ENCODE measurements around the gene MAP3K5. TPM values are rescaled to one million over a fixed set of nuclear protein-coding genes. Genes with fewer than 3 reads are reported as not detected.
A peak's percentile ranks its signal among the peaks of the same experiment; 100 is the strongest.

The MAP3K5 gene
- total RNA-seq, 1 donor from 2014 or later = 1.7 TPM

DNA sequence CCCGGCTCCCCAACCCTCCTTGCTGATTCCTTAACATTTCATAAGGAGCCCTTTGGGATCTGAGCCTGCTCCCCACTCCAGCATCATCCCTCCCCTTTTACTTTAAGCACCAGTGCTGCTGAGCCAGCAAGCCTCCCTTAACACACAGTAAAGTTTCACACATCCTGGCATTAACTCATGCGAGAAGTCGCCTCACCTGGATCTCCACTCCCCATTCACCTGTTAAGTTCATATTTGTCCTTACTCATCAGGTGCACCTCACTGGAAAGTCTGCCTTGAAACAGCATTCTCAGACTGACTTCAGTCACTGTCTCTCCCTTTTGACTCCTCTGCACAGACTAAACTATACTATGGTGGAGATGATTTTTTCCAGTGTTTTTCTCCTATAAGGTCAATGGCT, 194.2 kb downstream of the MAP3K5 start:
- H3K27ac Mint-ChIP-seq (ENCODE audit: unreplicated experiment) = no peak overlapping the region
- peaks cover 16% of the 10 kb centered on the region for H3K4me1 Mint-ChIP-seq (ENCODE audit: low read depth, unreplicated experiment)
- H3K4me1 ChIP-seq (ENCODE audit: insufficient read depth, low read length) = peaks cover 19% of the 10 kb centered on the region
- FAIRE-seq = no peak
- H3K9me3 ChIP-seq (ENCODE audit: insufficient read depth, low read depth, low read length) = no peaks in the 10 kb centered on the region
- no peaks in the 10 kb centered on the region for H3K27me3 ChIP-seq (ENCODE audit: insufficient read depth, low read length)
- TF ChIP-seq, protein P1, sequence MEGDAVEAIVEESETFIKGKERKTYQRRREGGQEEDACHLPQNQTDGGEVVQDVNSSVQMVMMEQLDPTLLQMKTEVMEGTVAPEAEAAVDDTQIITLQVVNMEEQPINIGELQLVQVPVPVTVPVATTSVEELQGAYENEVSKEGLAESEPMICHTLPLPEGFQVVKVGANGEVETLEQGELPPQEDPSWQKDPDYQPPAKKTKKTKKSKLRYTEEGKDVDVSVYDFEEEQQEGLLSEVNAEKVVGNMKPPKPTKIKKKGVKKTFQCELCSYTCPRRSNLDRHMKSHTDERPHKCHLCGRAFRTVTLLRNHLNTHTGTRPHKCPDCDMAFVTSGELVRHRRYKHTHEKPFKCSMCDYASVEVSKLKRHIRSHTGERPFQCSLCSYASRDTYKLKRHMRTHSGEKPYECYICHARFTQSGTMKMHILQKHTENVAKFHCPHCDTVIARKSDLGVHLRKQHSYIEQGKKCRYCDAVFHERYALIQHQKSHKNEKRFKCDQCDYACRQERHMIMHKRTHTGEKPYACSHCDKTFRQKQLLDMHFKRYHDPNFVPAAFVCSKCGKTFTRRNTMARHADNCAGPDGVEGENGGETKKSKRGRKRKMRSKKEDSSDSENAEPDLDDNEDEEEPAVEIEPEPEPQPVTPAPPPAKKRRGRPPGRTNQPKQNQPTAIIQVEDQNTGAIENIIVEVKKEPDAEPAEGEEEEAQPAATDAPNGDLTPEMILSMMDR (IDR thresholded peaks at IDR 0.05; ENCODE audit: insufficient read depth, low read depth, low read length) = no peak
- TF ChIP-seq EZH2 (IDR thresholded peaks at IDR 0.05; ENCODE audit: insufficient read depth, low read length) = no peak
- H3K27ac ChIP-seq (ENCODE audit: low read depth, low read length) = no peak overlapping the region
- H3K79me2 ChIP-seq (ENCODE audit: insufficient read depth, low read length) = no peaks in the 10 kb centered on the region
- no peaks in the 10 kb centered on the region for H3K27me3 Mint-ChIP-seq (ENCODE audit: low read depth, unreplicated experiment)
- no peak overlapping the region for H3K9ac ChIP-seq (ENCODE audit: low read length)
- H3K4me3 Mint-ChIP-seq (ENCODE audit: unreplicated experiment) = no peak overlapping the region
- no peak overlapping the region for H3K4me2 ChIP-seq (ENCODE audit: low read length)
- H3K36me3 ChIP-seq (ENCODE audit: insufficient read depth, low read length) = no peaks in the 10 kb centered on the region
- H3K9me3 Mint-ChIP-seq (ENCODE audit: unreplicated experiment) = peaks cover 4% of the 10 kb centered on the region
- H2AFZ ChIP-seq (ENCODE audit: low read depth, low read length) = no peak overlapping the region
- no peaks in the 10 kb centered on the region for H4K20me1 ChIP-seq (ENCODE audit: insufficient read depth, low read length)
- no peak for DNase-seq (ENCODE audit: low read depth)
- H3K36me3 Mint-ChIP-seq (ENCODE audit: low read depth, unreplicated experiment) = peaks cover 3% of the 10 kb centered on the region
- H3K4me3 ChIP-seq (ENCODE audit: insufficient read depth, low read depth, low read length) = no peak overlapping the region

GRCh38 chr6:136594671-136595070, 197.6 kb downstream of the MAP3K5 start:
- Mint-ChIP-seq H3K4me3 (ENCODE audit: unreplicated experiment) (no peak overlapping the region), H3K27ac (ENCODE audit: unreplicated experiment) (no peak overlapping the region), H3K4me1 (ENCODE audit: low read depth, unreplicated experiment) (peaks cover 18% of the 10 kb centered on the region), H3K27me3 (ENCODE audit: low read depth, unreplicated experiment) (no peaks in the 10 kb centered on the region), H3K9me3 (ENCODE audit: unreplicated experiment) (peaks cover 4% of the 10 kb centered on the region), H3K36me3 (ENCODE audit: low read depth, unreplicated experiment) (peaks cover 7% of the 10 kb centered on the region)
- Histone ChIP-seq H3K4me3 (ENCODE audit: insufficient read depth, low read depth, low read length) (peak overlapping the region; percentile 37), H3K79me2 (ENCODE audit: insufficient read depth, low read length) (no peaks in the 10 kb centered on the region), H3K27ac (ENCODE audit: low read depth, low read length) (peak overlapping the region; percentile 86), H3K9ac (ENCODE audit: low read length) (peak overlapping the region; percentile 60), H3K4me2 (ENCODE audit: low read length) (peak overlapping the region; percentile 77), H3K4me1 (ENCODE audit: insufficient read depth, low read length) (peaks cover 23% of the 10 kb centered on the region), H3K9me3 (ENCODE audit: insufficient read depth, low read depth, low read length) (no peaks in the 10 kb centered on the region), H3K27me3 (ENCODE audit: insufficient read depth, low read length) (no peaks in the 10 kb centered on the region), H4K20me1 (ENCODE audit: insufficient read depth, low read length) (no peaks in the 10 kb centered on the region), H3K36me3 (ENCODE audit: insufficient read depth, low read length) (no peaks in the 10 kb centered on the region), H2AFZ (ENCODE audit: low read depth, low read length) (peak overlapping the region; percentile 69)
- no peak for FAIRE-seq
- DNase-seq (ENCODE audit: low read depth) = no peak
- TF ChIP-seq EZH2 (IDR thresholded peaks at IDR 0.05; ENCODE audit: insufficient read depth, low read length) = no peak
- TF ChIP-seq, protein P1 (IDR thresholded peaks at IDR 0.05; ENCODE audit: insufficient read depth, low read depth, low read length) = no peak

- H3K27ac ChIP-seq (ENCODE audit: low read depth, low read length) = peak overlapping the region; percentile 86
- H2AFZ ChIP-seq (ENCODE audit: low read depth, low read length) = peak overlapping the region; percentile 69
These were observed 198.4 kb downstream of the MAP3K5 start for GRCh38 chr6:136593748-136594490.

More at GRCh38 chr6:136593748-136594490, 198.4 kb downstream of the MAP3K5 start:
- Mint-ChIP-seq H3K27ac (ENCODE audit: unreplicated experiment) (peak overlapping the region; percentile 83), H3K36me3 (ENCODE audit: low read depth, unreplicated experiment) (peaks cover 7% of the 10 kb centered on the region), H3K27me3 (ENCODE audit: low read depth, unreplicated experiment) (no peaks in the 10 kb centered on the region), H3K4me1 (ENCODE audit: low read depth, unreplicated experiment) (peaks cover 18% of the 10 kb centered on the region), H3K9me3 (ENCODE audit: unreplicated experiment) (peaks cover 4% of the 10 kb centered on the region), H3K4me3 (ENCODE audit: unreplicated experiment) (no peak overlapping the region)
- H3K79me2 ChIP-seq (ENCODE audit: insufficient read depth, low read length) = no peaks in the 10 kb centered on the region
- DNase-seq (ENCODE audit: low read depth) = peak; percentile 100
- peak; percentile 91 for FAIRE-seq
- H3K4me3 ChIP-seq (ENCODE audit: insufficient read depth, low read depth, low read length) = peak overlapping the region; percentile 37
- no peaks in the 10 kb centered on the region for H3K27me3 ChIP-seq (ENCODE audit: insufficient read depth, low read length)
- peak overlapping the region; percentile 60 for H3K9ac ChIP-seq (ENCODE audit: low read length)
- H3K4me2 ChIP-seq (ENCODE audit: low read length) = peak overlapping the region; percentile 77
- H3K36me3 ChIP-seq (ENCODE audit: insufficient read depth, low read length) = no peaks in the 10 kb centered on the region
- H4K20me1 ChIP-seq (ENCODE audit: insufficient read depth, low read length) = no peaks in the 10 kb centered on the region
- no peaks in the 10 kb centered on the region for H3K9me3 ChIP-seq (ENCODE audit: insufficient read depth, low read depth, low read length)
- peaks cover 23% of the 10 kb centered on the region for H3K4me1 ChIP-seq (ENCODE audit: insufficient read depth, low read length)
- no peak for TF ChIP-seq EZH2 (IDR thresholded peaks at IDR 0.05; ENCODE audit: insufficient read depth, low read length)
- TF ChIP-seq, protein P1 (IDR thresholded peaks at IDR 0.05; ENCODE audit: insufficient read depth, low read depth, low read length) = no peak
